ENCODE results near the gene UPB1.

UPB1 gene

GRCh38 chr22:24571266-24571665 lies 76.1 kb downstream of the UPB1 start:
- no peak overlapping the region for H3K4me3 Mint-ChIP-seq
- peaks cover 3% of the 10 kb centered on the region for H3K4me1 Mint-ChIP-seq (ENCODE audit: low read depth)
- no peak for DNase-seq
- no peak overlapping the region for H3K27ac Mint-ChIP-seq
- H3K36me3 Mint-ChIP-seq (ENCODE audit: low read depth) = peaks cover 86% of the 10 kb centered on the region
- H3K27me3 Mint-ChIP-seq = no peaks in the 10 kb centered on the region
- H3K9me3 Mint-ChIP-seq = no peaks in the 10 kb centered on the region

DNA sequence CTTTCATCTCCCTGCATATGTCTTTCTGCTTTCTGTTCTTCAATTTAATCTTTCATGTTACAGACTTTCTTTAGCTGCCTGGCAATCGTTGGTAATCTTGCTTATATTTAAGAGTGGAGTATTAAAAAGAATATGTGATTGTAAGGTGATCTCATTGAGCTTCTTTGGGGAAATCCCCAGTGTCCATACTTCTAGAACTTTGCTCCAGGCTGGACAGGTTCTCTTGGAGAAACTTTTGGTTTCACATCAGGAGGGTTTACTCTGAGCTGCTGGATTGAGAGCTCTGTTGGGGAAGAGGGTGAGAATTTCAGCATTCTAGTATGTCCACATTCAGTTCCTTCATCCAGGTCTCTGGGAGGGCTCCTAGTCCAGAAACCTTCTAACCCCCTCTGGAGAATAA lies 81.6 kb downstream of the UPB1 start:
- Mint-ChIP-seq H3K9me3 (no peaks in the 10 kb centered on the region), H3K27ac (peak overlapping the region; percentile 30), H3K36me3 (ENCODE audit: low read depth) (peaks cover 55% of the 10 kb centered on the region), H3K27me3 (no peaks in the 10 kb centered on the region), H3K4me1 (ENCODE audit: low read depth) (no peaks in the 10 kb centered on the region), H3K4me3 (no peak overlapping the region)
- no peak for DNase-seq
